Transverse colon (tissue), 4 donors: ENCODE data around the gene L3HYPDH.

Experiments
- CTCF ChIP-seq, 5 experiments: fragments of 200-600 bp in 3 of 5; fragments of 450-650 bp in 2 of 5; sonication (generic) in 3 of 5; IDR thresholded peaks; 1 replicate in 2 of 5; 2 replicates in 3 of 5; pipeline ENCODE4 v1.5.1; 2016 to 2017; ENCODE audit warnings: antibody characterized with exemption in 5 of 5, inconsistent platforms in 3 of 5, mild to moderate bottlenecking in 2 of 5, moderate library complexity in 1 of 5
- EP300 ChIP-seq: sonication (generic); formaldehyde crosslinking; IDR thresholded peaks from one replicate; pipeline ENCODE4 v1.6.1; 2017; ENCODE audit warnings: antibody characterized with exemption, low read depth
- POLR2AphosphoS5 ChIP-seq, 3 donors: sonication (generic); formaldehyde crosslinking; IDR thresholded peaks; one replicate each; pipeline ENCODE4 v1.6.1; 2016; ENCODE audit warnings: antibody characterized with exemption in 3 of 3

GRCh38 chr14:59427653-59428580, 56.3 kb downstream of the L3HYPDH start:
- TF ChIP-seq CTCF (IDR thresholded peaks at IDR 0.05) (no peak), EP300 (no peak), POLR2AphosphoS5 (IDR thresholded peaks at IDR 0.05) (no peak)
